ENCODE results near the gene ENPP6. TPM values are rescaled to one million over a fixed set of nuclear protein-coding genes. Genes with fewer than 3 reads are reported as not detected.

Gene ENPP6
- polyA plus RNA-seq, 1 of the 3 experiments (the other 2 are of a cell fraction) = not detected

- peak; percentile 42 for DNase-seq
- POLR2A ChIA-PET = no interaction called here
- Histone ChIP-seq H3K9ac (no peak overlapping the region), H3K27ac (ENCODE audit: low read depth in 2 of 2, low read length in 1 of 2) (peak overlapping the region in 1 of 2 experiments; percentile 83; a peak in 2 of 4 replicates), H3K9me3 (no peaks in the 10 kb centered on the region), H2AFZ (ENCODE audit: low read depth) (no peak overlapping the region), H3K79me2 (ENCODE audit: insufficient read depth) (no peaks in the 10 kb centered on the region), H3K9me2 (no peaks in the 10 kb centered on the region), H4K20me1 (ENCODE audit: insufficient read depth) (no peaks in the 10 kb centered on the region), H3K4me3 (ENCODE audit: low read depth in 2 of 2, low read length in 1 of 2) (no peak overlapping the region), H3K27me3 (ENCODE audit: insufficient read depth) (no peaks in the 10 kb centered on the region), H3K36me3 (replicated peaks in 1 of 2; ENCODE audit: control insufficient read depth in 1 of 2, insufficient read depth in 2 of 2, low read length in 1 of 2) (no peaks in the 10 kb centered on the region), H3K4me1 (ENCODE audit: control insufficient read depth in 1 of 2, insufficient read depth in 2 of 2, low read depth in 1 of 2, low read length in 1 of 2) (peaks cover 0 to 22% of the 10 kb centered on the region in 2 experiments; a peak in 2 of 4 replicates), H3K4me2 (no peak overlapping the region), H3F3A (replicated peaks; ENCODE audit: insufficient read depth) (no peaks in the 10 kb centered on the region)
- 7% methylated on average over 9 of the region's 9 CpGs for WGBS (ENCODE audit: low lambda C conversion rate)
- CTCF ChIA-PET = interaction anchor here (0.7 to 1.8 kb wide), 8 partner anchors 12 to 226 kb away, joined by 3 to 8 read pairs (median 4); no protein-coding TSS in a partner anchor
- TF ChIP-seq ELF1 (IDR thresholded peaks at IDR 0.05) (no peak), NRF1 (IDR thresholded peaks at IDR 0.05; ENCODE audit: low read depth, low read length) (no peak), EP300 (IDR thresholded peaks at IDR 0.05; ENCODE audit: borderline replicate concordance in 1 of 2, low read depth in 1 of 2, low read length in 1 of 2) (peak in 1 of 2 experiments; percentile 53; a peak in 2 of 4 replicates), RFX5 (IDR thresholded peaks at IDR 0.05; ENCODE audit: low read length) (no peak), YY1 (IDR thresholded peaks at IDR 0.05; ENCODE audit: low read depth) (no peak), MXI1 (IDR thresholded peaks at IDR 0.05; ENCODE audit: low read depth, low read length) (no peak)
Observed at GRCh38 chr4:184066584-184067300, 150.9 kb downstream of the ENPP6 start.

GRCh38 chr4:184064877-184065276 lies 152.8 kb downstream of the ENPP6 start:
- Histone ChIP-seq H3K4me2 (no peak overlapping the region), H3K9ac (no peak overlapping the region), H4K20me1 (ENCODE audit: insufficient read depth) (no peaks in the 10 kb centered on the region), H3K27me3 (ENCODE audit: insufficient read depth) (no peaks in the 10 kb centered on the region), H3K4me3 (ENCODE audit: low read depth in 2 of 2, low read length in 1 of 2) (no peak overlapping the region), H3K4me1 (ENCODE audit: control insufficient read depth in 1 of 2, insufficient read depth in 2 of 2, low read depth in 1 of 2, low read length in 1 of 2) (peaks cover 0 to 22% of the 10 kb centered on the region in 2 experiments; a peak in 2 of 4 replicates), H3K9me3 (no peaks in the 10 kb centered on the region), H3K79me2 (ENCODE audit: insufficient read depth) (no peaks in the 10 kb centered on the region), H2AFZ (ENCODE audit: low read depth) (no peak overlapping the region), H3K36me3 (replicated peaks in 1 of 2; ENCODE audit: control insufficient read depth in 1 of 2, insufficient read depth in 2 of 2, low read length in 1 of 2) (no peaks in the 10 kb centered on the region), H3K27ac (ENCODE audit: low read depth in 2 of 2, low read length in 1 of 2) (no peak overlapping the region), H3F3A (replicated peaks; ENCODE audit: insufficient read depth) (no peaks in the 10 kb centered on the region), H3K9me2 (no peaks in the 10 kb centered on the region)
- POLR2A ChIA-PET = no interaction called here
- CTCF ChIA-PET = no interaction called here
- WGBS (ENCODE audit: low lambda C conversion rate) = 19% methylated on average over 5 of the region's 5 CpGs
- DNase-seq = no peak
- no peak for TF ChIP-seq POLR2AphosphoS5 (IDR thresholded peaks at IDR 0.05; ENCODE audit: low read depth, low read length)
- TF ChIP-seq, protein P1, sequence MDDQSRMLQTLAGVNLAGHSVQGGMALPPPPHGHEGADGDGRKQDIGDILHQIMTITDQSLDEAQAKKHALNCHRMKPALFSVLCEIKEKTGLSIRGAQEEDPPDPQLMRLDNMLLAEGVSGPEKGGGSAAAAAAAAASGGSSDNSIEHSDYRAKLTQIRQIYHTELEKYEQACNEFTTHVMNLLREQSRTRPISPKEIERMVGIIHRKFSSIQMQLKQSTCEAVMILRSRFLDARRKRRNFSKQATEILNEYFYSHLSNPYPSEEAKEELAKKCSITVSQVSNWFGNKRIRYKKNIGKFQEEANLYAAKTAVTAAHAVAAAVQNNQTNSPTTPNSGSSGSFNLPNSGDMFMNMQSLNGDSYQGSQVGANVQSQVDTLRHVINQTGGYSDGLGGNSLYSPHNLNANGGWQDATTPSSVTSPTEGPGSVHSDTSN (IDR thresholded peaks at IDR 0.05) = no peak
- no peak for TF ChIP-seq TAF1 (IDR thresholded peaks at IDR 0.05; ENCODE audit: borderline replicate concordance, low read depth, low read length)
- no peak for TF ChIP-seq CTCF (IDR thresholded peaks at IDR 0.05)
- no peak for TF ChIP-seq FOXM1 (IDR thresholded peaks at IDR 0.05; ENCODE audit: low read depth)
- no peak for TF ChIP-seq EZH2phosphoT487 (IDR thresholded peaks at IDR 0.05; ENCODE audit: borderline replicate concordance, low read depth)
- TF ChIP-seq MEF2A (IDR thresholded peaks at IDR 0.05; ENCODE audit: borderline replicate concordance, low read depth) = no peak
- no peak for TF ChIP-seq RAD21 (IDR thresholded peaks at IDR 0.05; ENCODE audit: low read length)
- TF ChIP-seq GATA2 (CRISPR knock-in tag; IDR thresholded peaks at IDR 0.05) = no peak
- no peak for TF ChIP-seq RXRA (IDR thresholded peaks at IDR 0.05; ENCODE audit: borderline replicate concordance, low read depth)
- no peak for TF ChIP-seq EP300 (IDR thresholded peaks at IDR 0.05; ENCODE audit: borderline replicate concordance in 1 of 2, low read depth in 1 of 2, low read length in 1 of 2)
- no peak for TF ChIP-seq MAX (IDR thresholded peaks at IDR 0.05; ENCODE audit: low read depth)
- TF ChIP-seq YY1 (IDR thresholded peaks at IDR 0.05; ENCODE audit: low read depth) = no peak
- no peak for TF ChIP-seq CHD2 (IDR thresholded peaks at IDR 0.05; ENCODE audit: low read length, partially characterized antibody)
- TF ChIP-seq, protein P2, sequence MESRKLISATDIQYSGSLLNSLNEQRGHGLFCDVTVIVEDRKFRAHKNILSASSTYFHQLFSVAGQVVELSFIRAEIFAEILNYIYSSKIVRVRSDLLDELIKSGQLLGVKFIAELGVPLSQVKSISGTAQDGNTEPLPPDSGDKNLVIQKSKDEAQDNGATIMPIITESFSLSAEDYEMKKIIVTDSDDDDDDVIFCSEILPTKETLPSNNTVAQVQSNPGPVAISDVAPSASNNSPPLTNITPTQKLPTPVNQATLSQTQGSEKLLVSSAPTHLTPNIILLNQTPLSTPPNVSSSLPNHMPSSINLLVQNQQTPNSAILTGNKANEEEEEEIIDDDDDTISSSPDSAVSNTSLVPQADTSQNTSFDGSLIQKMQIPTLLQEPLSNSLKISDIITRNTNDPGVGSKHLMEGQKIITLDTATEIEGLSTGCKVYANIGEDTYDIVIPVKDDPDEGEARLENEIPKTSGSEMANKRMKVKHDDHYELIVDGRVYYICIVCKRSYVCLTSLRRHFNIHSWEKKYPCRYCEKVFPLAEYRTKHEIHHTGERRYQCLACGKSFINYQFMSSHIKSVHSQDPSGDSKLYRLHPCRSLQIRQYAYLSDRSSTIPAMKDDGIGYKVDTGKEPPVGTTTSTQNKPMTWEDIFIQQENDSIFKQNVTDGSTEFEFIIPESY (IDR thresholded peaks at IDR 0.05; ENCODE audit: borderline replicate concordance, low read depth) = no peak
- TF ChIP-seq ELF1 (IDR thresholded peaks at IDR 0.05) = no peak

Data from SK-N-SH (cell line).